NCI-H1436 treated with DMSO at 0.1 percent for 48 hours (cell line): ENCODE data around the gene PIGT.
"Not testable (repeated sequence)": the region's sequence is repeated elsewhere in the genome, so short reads cannot be mapped to it uniquely, and the experiment has no call there.

Experiments used
- DNase-seq: peaks from one replicate; lab custom pipeline; 2025; lab: John Stamatoyannopoulos, UW

Gene PIGT

DNA sequence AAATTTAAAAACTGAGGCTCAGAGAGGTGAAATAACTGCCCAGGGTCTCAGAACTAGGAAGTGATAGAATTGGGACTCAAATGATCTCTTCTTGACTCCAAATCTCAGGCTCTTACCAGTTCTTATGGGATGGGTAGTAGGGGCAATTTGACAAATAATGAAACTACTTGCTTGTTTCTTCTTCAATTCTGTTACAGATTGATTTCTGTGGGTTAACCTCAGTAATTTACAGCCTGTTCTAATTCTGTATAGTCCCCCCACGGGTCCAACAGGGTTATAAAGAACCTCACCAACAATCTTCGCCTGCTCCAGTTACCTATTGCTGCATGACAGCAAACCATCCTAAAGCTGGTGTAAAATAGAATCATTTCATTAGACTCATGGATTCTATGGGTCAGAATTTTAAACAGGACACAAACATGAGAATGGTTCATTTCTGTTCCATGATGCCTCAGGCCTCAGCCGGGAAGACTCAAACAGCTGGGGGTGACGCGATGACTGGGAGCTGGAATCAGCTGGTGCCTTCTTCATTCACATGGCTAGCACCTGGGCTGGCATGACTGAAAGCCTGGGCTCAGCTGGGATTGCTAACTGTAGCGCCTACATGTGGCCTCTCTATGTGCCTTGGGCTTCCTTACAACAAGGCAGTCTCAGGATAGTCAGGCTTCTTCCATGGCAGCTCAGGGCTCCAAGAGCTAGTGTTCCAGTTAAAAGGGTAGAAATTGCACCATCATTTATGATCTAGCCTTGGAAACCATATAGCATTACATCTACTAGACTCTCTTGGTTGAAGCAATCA, 47.0 kb downstream of the PIGT start:
- DNase-seq: no peak

DNA sequence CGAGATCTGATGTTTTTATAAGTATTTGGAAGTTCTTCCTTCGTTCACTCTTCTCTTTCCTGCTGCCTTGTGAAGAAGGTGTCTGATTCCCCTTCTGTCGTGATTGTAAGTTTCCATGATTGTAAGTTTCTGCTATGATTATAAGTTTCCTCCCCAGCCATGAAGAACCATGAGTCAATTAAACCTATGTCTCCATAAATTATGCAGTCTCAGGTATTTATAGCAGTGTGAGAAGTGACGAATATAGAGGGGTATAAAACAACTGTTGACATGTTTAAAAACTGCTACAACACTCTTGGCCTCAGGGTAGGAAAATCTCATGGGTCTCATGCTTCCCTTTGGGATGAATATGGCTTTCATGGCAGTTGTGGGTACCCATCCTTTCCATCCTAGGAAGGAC, 47.8 kb downstream of the PIGT start:
- DNase-seq: no peak

DNA sequence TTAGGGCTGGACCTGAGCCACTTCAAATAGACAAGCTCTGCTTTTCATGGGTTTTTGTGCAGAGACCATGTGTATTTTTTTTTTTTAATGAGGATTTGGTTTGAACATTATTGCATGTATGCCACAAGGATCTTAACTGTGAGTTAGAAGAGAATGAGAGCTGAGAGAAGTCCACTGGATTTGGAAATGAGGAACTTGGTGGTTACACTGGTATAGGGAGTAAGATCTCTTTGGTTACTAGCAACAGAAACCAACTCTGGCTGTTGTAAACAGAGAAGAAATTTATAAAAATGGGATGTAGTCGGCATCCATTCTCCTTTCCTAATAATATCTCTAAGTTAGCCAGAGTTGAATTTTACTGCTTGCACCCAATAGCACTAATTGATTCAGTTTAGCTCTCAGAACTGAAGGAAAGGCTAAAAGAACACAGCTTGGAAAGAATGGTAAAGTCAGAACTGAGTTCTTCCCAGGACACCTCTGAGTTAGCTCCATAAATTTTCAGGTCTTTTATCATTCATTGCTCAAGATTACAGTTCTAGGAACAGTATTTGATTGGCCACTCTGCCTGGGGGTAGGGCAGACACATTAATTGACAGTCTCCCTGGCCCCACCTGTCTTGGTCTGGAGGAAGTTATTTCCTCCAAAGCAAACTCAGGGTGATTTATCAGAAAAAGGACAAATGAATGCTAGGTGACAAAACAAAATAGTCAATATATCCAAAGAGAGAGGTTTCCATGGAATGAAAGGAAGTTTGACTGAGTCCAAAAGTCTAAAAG, 49.7 kb downstream of the PIGT start:
- no peak for DNase-seq

DNA sequence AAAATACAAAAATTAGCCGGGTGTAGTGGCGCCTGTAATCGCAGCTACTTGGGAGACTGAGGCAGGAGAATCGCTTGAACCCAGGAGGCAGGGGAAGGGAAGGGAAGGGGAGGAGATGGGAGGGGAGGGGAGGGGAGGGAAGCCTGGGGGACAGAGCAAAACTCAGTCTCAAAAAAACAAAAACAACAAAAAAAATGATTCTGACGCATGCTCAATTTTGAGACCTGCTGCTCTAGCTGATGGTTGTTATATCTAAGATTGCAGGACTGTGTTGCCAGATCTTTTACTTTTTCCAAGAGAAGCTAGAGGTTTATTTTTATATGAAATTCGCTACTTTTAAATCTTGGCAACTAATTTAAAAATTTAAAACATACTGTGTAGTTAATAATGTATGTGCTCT, 51.2 kb downstream of the PIGT start:
- no peak for DNase-seq

DNA sequence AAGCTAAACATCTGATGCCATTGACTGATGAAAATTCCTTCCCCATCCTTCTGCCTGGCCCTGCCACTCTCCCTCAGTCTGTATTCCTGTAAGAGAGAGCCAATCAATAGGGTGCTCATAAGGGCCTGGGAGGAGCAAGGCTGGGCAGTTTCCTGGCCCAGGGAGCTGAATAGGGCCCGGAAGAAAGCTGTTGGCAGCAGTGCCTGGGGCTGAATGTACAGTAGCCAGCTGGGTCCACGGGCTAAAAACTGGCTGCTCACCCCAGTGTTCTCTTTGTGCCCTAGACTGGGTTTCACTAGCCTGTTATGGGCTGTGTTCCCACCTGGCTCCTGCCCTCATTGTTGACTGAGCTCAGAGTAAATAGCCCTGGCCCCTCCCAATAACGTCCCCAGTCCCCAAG, 51.9 kb downstream of the PIGT start:
- DNase-seq: no peak

DNA sequence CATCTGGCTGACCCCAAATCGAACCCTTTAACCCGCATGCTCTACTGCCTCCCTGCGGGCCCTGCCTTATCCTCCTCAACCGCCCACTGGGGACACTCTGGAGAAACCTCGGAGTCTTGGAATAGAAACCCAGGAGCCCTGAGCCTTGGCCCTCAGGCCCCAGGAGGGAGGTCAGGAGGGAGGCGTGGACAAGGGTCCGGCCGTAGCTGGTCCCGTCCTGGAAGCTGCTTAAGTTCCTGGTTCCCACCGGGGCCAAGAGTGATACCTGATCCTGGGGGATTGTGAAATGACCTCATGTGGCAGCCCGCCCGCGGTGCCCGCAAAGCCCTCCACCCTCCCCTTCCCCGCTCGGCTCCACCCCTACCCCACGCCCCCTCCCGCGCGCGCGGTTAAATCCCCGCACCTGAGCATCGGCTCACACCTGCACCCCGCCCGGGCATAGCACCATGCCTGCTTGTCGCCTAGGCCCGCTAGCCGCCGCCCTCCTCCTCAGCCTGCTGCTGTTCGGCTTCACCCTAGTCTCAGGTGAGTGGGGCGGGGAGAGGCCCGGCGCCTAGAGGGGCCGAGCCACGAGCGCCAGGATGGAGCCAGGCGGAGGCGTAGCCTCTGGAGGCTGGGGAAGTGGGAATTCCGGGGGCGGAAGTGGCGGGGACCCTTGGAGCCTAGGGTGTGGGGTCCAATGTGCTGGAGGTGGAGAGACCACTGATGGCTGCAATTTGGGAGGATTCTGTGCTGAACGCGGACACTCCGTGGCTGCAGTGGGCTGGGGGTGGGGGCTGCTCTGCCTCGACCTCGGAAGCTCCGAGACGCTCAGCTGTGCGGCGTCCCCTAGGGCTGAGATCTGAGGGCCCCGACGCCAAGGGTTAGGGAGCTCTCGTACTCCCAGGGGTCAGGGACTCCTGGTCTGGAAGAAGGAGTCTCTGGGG, 53.7 kb downstream of the PIGT start, which contains the start of gene WFDC2:
WFDC2 (plus strand) TSS at position 418 of the 926 bp plus-strand sequence; CDS start at position 447, 29 bp downstream.
- DNase-seq: no peak

DNA sequence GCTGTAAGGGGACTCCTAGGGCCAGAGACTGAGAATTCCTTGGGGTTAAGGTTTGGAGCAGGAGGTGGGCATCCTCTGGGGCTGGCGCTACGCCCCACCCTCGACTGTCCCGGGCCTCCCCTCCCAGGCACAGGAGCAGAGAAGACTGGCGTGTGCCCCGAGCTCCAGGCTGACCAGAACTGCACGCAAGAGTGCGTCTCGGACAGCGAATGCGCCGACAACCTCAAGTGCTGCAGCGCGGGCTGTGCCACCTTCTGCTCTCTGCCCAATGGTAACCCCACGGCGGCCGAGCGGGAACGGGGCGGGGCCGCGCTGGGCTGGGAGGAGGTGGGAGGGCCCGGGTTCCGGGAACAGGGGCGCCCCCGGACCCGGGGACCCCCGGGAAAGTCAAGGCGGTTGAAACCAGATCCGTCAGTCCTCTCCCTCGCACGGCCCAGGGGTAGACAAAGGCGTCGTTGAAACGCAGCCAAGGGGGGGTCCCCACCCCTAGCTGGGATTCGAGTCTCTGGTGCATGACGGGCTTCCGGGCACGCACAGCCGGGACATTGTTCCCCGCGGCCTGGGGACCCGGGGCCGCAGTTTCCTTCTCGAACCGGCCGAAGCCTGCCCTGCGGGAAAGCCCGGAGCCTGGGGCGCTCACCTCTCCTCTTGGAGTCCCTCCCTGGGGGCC, 54.5 kb downstream of the PIGT start:
- DNase-seq: no peak

DNA sequence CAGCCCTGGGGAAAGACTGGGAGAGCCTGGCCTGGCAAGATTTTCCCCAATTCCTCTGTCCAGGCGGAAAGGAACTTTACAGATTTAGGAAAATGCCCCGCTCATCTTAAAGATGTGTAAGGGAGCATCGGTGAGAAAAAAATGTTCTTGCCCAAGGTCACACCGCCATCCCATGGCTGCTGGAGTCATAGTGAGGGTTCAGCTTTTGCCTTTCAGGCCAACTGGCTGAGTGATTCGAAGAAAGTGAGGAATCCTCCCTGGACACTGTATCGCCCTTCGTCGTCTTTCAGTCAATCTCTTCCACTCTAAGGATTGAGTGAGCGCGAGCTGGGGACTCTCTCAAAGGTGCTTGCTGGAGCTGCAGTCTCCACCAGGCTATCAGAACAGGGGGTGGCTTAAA, 55.0 kb downstream of the PIGT start:
- DNase-seq: no peak

DNA sequence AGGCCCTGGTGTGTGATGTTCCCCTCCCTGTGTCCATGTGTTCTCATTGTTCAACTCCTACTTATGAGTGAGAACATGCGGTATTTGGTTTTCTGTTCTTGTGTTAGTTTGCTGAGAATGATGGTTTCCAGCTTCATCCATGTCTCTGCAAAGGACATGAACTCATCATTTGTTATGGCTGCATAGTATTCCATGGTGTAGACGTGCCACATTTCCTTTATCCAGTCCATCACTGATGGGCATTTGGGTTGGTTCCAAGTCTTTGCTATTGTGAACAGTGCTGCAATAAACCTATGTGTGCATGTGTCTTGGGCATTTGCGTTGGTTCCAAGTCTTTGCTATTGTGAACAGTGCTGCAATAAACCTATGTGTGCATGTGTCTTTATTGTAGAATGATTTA, 56.3 kb downstream of the PIGT start:
- not testable (repeated sequence) for DNase-seq
